H1 (cell line): ENCODE results near the gene FHAD1. TPM values are rescaled to one million over a fixed set of nuclear protein-coding genes. Genes with fewer than 3 reads are reported as not detected.

Experiments
- CTCF ChIA-PET: fragments of 300-600 bp; sonication (Branson Sonifier 250); formaldehyde crosslinking; loops from one replicate; lab custom pipeline; 2021; ENCODE audit not compliant: partially characterized antibody; lab: Charles Lee
- POLR2A ChIA-PET: fragments of 300-600 bp; sonication (Branson Sonifier 250); formaldehyde crosslinking; loops from one replicate; lab custom pipeline; 2021; ENCODE audit warnings: inconsistent platforms; ENCODE audit not compliant: partially characterized antibody; lab: Charles Lee
- DNase-seq, 2 experiments: peaks; one replicate each; pipeline versions ENCODE4 v3.0.0 to v3.0.0-alpha.2; 2010 to 2022; ENCODE audit warnings: low spot score in 2 of 2, low read depth in 1 of 2, mixed read lengths in 1 of 2
- FAIRE-seq: peaks from 2 replicates; lab custom pipeline; 2011; peaks lifted over from hg19 to GRCh38; lab: Jason Lieb, UNC
- H2AFZ ChIP-seq: 2 replicates; pipeline ENCODE4 v1.8.1; 2012; ENCODE audit warnings: low read length, inconsistent platforms
- H2AK5ac ChIP-seq: 2 replicates; pipeline ENCODE4 v1.6.1; 2013; ENCODE audit warnings: low read depth, low read length
- H2BK120ac ChIP-seq: replicated peaks from 2 replicates; pipeline ENCODE3; 2013; ENCODE audit warnings: low read depth, low read length, inconsistent platforms
- H2BK12ac ChIP-seq: 2 replicates; pipeline ENCODE4 v1.6.1; 2013; ENCODE audit warnings: low read depth, low read length
- H2BK15ac ChIP-seq: 2 replicates; pipeline ENCODE4 v1.6.1; 2013; ENCODE audit warnings: low read length
- H2BK20ac ChIP-seq: 2 replicates; pipeline ENCODE4 v1.6.1; 2013; ENCODE audit warnings: low read length
- H2BK5ac ChIP-seq: 2 replicates; pipeline ENCODE4 v1.6.1; 2013; ENCODE audit warnings: low read depth, low read length
- H3K14ac ChIP-seq: 2 replicates; pipeline ENCODE4 v1.6.1; 2013; ENCODE audit warnings: inconsistent platforms; ENCODE audit not compliant: insufficient read length
- H3K18ac ChIP-seq: 2 replicates; pipeline ENCODE4 v1.6.1; 2013; ENCODE audit warnings: low read length; ENCODE audit errors: extremely low read depth
- H3K23ac ChIP-seq: 2 replicates; pipeline ENCODE4 v1.6.1; 2013; ENCODE audit warnings: inconsistent platforms; ENCODE audit not compliant: insufficient read length
- H3K23me2 ChIP-seq: 2 replicates; pipeline ENCODE4 v1.6.1; 2013; ENCODE audit warnings: low read depth, low read length
- H3K27ac ChIP-seq: 2 replicates; pipeline ENCODE4 v1.6.1; 2011; ENCODE audit warnings: low read depth, low read length, inconsistent platforms
- H3K27me3 ChIP-seq, 4 experiments: replicated peaks in 1 of 4; 1 replicate in 1 of 4; 2 replicates in 3 of 4; pipeline versions ENCODE4 v1.6.1 to v1.8.1; 2011 to 2013; ENCODE audit warnings: low read length in 3 of 4, mild to moderate bottlenecking in 3 of 4, inconsistent platforms in 2 of 4, mixed read lengths in 2 of 4, moderate library complexity in 1 of 4; ENCODE audit not compliant: control insufficient read depth in 3 of 4, insufficient read depth in 3 of 4; ENCODE audit errors: extremely low read depth in 1 of 4
- H3K36me3 ChIP-seq, 4 experiments: 2 replicates each; pipeline versions ENCODE4 v1.6.1 to v1.8.1; 2011 to 2013; ENCODE audit warnings: mild to moderate bottlenecking in 4 of 4, low read length in 3 of 4, moderate library complexity in 2 of 4, control low read depth in 1 of 4, inconsistent platforms in 1 of 4; ENCODE audit not compliant: insufficient read depth in 4 of 4, control insufficient read depth in 2 of 4
- H3K4ac ChIP-seq: replicated peaks from 2 replicates; pipeline ENCODE3; 2013; ENCODE audit warnings: low read length, low read depth, mixed read lengths, inconsistent platforms; ENCODE audit not compliant: insufficient read length
- H3K4me1 ChIP-seq, 4 experiments: replicated peaks in 1 of 4; 1 replicate in 1 of 4; 2 replicates in 3 of 4; pipeline versions ENCODE4 v1.6.1 to v1.8.1; 2011 to 2013; ENCODE audit warnings: low read length in 3 of 4, inconsistent platforms in 2 of 4, mixed read lengths in 1 of 4; ENCODE audit not compliant: insufficient read depth in 4 of 4, control insufficient read depth in 3 of 4
- H3K4me2 ChIP-seq, 2 experiments: 2 replicates each; pipeline versions ENCODE4 v1.6.1 to v1.8.1; 2011 to 2013; ENCODE audit warnings: low read depth in 2 of 2, low read length in 2 of 2, control low read depth in 1 of 2, inconsistent platforms in 1 of 2, mild to moderate bottlenecking in 1 of 2; ENCODE audit not compliant: insufficient read depth in 1 of 2
- H3K4me3 ChIP-seq, 4 experiments: fragments of 200-600, 300-600 bp in 1 of 4; sonication (generic), shearing (Covaris generic), sonication (Bioruptor Twin) in 1 of 4; 2 replicates each; pipeline versions ENCODE4 v1.5.1 to v1.8.1; 2011 to 2016; ENCODE audit warnings: low read length in 4 of 4, low read depth in 3 of 4, control low read depth in 2 of 4, inconsistent platforms in 2 of 4, mild to moderate bottlenecking in 2 of 4, mixed read lengths in 1 of 4, moderate library complexity in 1 of 4; ENCODE audit not compliant: insufficient read depth in 2 of 4; ENCODE audit errors: extremely low read depth in 1 of 4
- H3K56ac ChIP-seq: replicated peaks from 2 replicates; pipeline ENCODE3; 2013; ENCODE audit warnings: low read depth, mild to moderate bottlenecking, mixed read lengths, low read length, inconsistent platforms; ENCODE audit not compliant: insufficient read length
- H3K79me1 ChIP-seq: 2 replicates; pipeline ENCODE4 v1.6.1; 2013; ENCODE audit warnings: low read depth, low read length, control low read depth
- H3K79me2 ChIP-seq, 2 experiments: 2 replicates each; pipeline versions ENCODE4 v1.6.1 to v1.8.1; 2012 to 2013; ENCODE audit warnings: low read length in 2 of 2, mild to moderate bottlenecking in 2 of 2, inconsistent platforms in 1 of 2; ENCODE audit not compliant: insufficient read depth in 2 of 2, control insufficient read depth in 1 of 2
- H3K9ac ChIP-seq, 4 experiments: replicated peaks in 1 of 4; 1 replicate in 1 of 4; 2 replicates in 3 of 4; pipeline versions ENCODE4 v1.6.1 to v1.8.1; 2011 to 2013; ENCODE audit warnings: low read depth in 3 of 4, low read length in 3 of 4, control low read depth in 2 of 4, mild to moderate bottlenecking in 2 of 4, moderate library complexity in 2 of 4, inconsistent platforms in 1 of 4; ENCODE audit errors: extremely low read depth in 1 of 4
- H3K9me3 ChIP-seq, 2 experiments: 2 replicates each; pipeline versions ENCODE4 v1.6.1 to v1.8.1; 2012 to 2013; ENCODE audit warnings: mild to moderate bottlenecking in 2 of 2, moderate library complexity in 2 of 2, control low read depth in 1 of 2, inconsistent platforms in 1 of 2, low read depth in 1 of 2, low read length in 1 of 2, mixed read lengths in 1 of 2; ENCODE audit not compliant: insufficient read depth in 2 of 2
- H4K20me1 ChIP-seq, 2 experiments: replicated peaks in 1 of 2; 2 replicates each; pipeline versions ENCODE3 to v1.8.1; 2011 to 2013; ENCODE audit warnings: inconsistent platforms in 2 of 2, low read length in 2 of 2, mild to moderate bottlenecking in 1 of 2; ENCODE audit not compliant: insufficient read depth in 2 of 2, control insufficient read depth in 1 of 2
- H4K5ac ChIP-seq: 2 replicates; pipeline ENCODE4 v1.6.1; 2013; ENCODE audit warnings: low read length, low read depth, mixed read lengths, inconsistent platforms; ENCODE audit not compliant: insufficient read length
- H4K8ac ChIP-seq: 2 replicates; pipeline ENCODE4 v1.8.0; 2013; ENCODE audit warnings: mild to moderate bottlenecking, moderate library complexity, low read length, inconsistent platforms; ENCODE audit not compliant: insufficient read depth; ENCODE audit errors: extremely low read depth
- H4K91ac ChIP-seq: replicated peaks from 2 replicates; pipeline ENCODE3; 2013; ENCODE audit warnings: low read length, mixed read lengths, inconsistent platforms; ENCODE audit not compliant: insufficient read length
- JUN ChIP-seq: IDR thresholded peaks from 2 replicates; pipeline ENCODE4 v1.6.1; 2011; ENCODE audit warnings: low read depth, mild to moderate bottlenecking, improper control_type of control experiment, low read length
- WGBS, 2 experiments: shearing (Covaris generic) in 1 of 2; methylation state at CpG; one replicate each; pipeline versions ENCODE4 v1.1.6 to v1.1.7; 2013 to 2015; ENCODE audit warnings: low lambda C conversion rate in 2 of 2, mixed read lengths in 2 of 2, inconsistent platforms in 1 of 2, low coverage in 1 of 2, missing lambda C conversion rate in 1 of 2; ENCODE audit not compliant: insufficient replicate concordance in 2 of 2, insufficient coverage in 1 of 2, insufficient read length in 1 of 2; ENCODE audit errors: extremely low coverage in 1 of 2, missing lambda C conversion rate in 1 of 2; 5-methylcytosine and 5-hydroxymethylcytosine counted together
- polyA plus RNA-seq, 7 experiments: library from polyadenylated mRNA; depleted of rRNA in 3 of 7; stranded (reverse) in 5 of 7; unstranded in 2 of 7; fragments of >200 nt in 5 of 7; fragments of 200-250 nt in 2 of 7; gene quantifications; 1 replicate in 5 of 7; 2 replicates in 1 of 7; 4 replicates in 1 of 7; pipeline versions ENCODE4 v1.2.1 to v1.2.3, GENCODE V29; 2011 to 2013; ENCODE audit warnings: missing spikeins in 2 of 7, mixed read lengths in 2 of 7
- total RNA-seq: library from RNA; stranded (reverse); fragmentation: NEBNext Ultra II Directional; extraction: Animal tissue kit (Norgen Biotek cat#: 25700); gene quantifications from 2 replicates; pipeline ENCODE4 v1.2.1, GENCODE V29; 2021

Gene FHAD1
- total and polyA plus RNA-seq, 2 of the 8 experiments (the other 6 are each of a cell fraction or from before 2014, with no cell fraction given) = 0.39 to 0.69 TPM

DNA sequence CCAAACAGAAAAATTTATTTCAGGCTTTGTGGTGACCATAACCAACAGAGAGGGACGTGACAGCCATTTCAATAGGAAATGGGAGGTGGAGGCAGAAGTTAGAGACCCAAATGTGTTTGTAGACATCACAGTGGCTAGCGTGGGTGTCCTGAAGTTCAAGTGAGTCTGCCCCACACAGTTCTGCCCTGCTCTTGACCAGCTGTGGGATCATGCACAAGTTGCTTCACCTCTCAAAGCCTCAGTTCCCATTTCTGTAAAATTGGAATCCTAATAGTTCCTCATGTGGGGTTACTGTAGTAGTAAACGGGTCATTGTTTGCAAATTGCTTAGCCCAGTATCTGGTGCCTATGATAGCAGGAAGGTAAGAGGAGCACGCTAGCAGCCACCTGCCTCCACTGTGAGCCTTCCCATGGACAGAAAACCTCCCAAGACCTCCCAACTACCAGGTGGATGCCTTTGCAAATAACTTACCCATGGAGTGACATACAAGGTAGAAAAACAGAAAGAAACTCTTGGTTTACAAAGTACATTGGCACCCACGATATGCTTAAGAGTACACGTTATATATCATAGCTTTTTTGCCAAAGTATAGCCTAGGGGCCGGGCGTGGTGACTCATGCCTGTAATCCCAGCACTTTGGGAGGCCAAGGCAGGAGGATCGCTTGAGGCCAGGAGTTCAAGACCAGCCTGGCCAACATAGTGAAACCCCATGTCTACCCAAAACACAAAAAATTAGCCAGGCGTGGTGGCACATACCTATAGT, 29.1 kb downstream of the FHAD1 start:
- 83% methylated on average over 10 of the region's 10 CpGs; no CpG with 5 or more reads in 1 of the 2 experiments for WGBS, 2 experiments

More for the DNA sequence above, 29.1 kb downstream of the FHAD1 start:
- Histone ChIP-seq H4K91ac (no peak overlapping the region), H3K14ac (no peak overlapping the region), H3K9me3 (no peaks in the 10 kb centered on the region), H2BK12ac (no peak overlapping the region), H3K23ac (no peak overlapping the region), H2BK120ac (no peak overlapping the region), H2BK15ac (no peak overlapping the region), H3K79me2 (no peaks in the 10 kb centered on the region), H2AK5ac (no peak overlapping the region), H3K9ac (no peak overlapping the region), H4K8ac (no peak overlapping the region), H4K20me1 (no peaks in the 10 kb centered on the region), H2BK5ac (no peak overlapping the region), H3K4ac (no peak overlapping the region), H3K79me1 (no peaks in the 10 kb centered on the region), H3K27me3 (peaks cover 0 to 4% (median 1%) of the 10 kb centered on the region in 4 experiments; a peak in 2 of 7 replicates), H2BK20ac (no peak overlapping the region), H3K27ac (no peak overlapping the region), H3K56ac (no peak overlapping the region), H3K36me3 (no peaks in the 10 kb centered on the region), H3K23me2 (no peaks in the 10 kb centered on the region), H3K18ac (no peak overlapping the region), H3K4me2 (no peak overlapping the region), H3K4me3 (no peak overlapping the region), H2AFZ (no peak overlapping the region), H3K4me1 (peaks cover 0 to 6% (median 0%) of the 10 kb centered on the region in 4 experiments; a peak in 2 of 7 replicates), H4K5ac (no peak overlapping the region)
- no peak for TF ChIP-seq JUN
- no peak for DNase-seq
- POLR2A ChIA-PET = interaction anchor here (0.5 kb wide), 1 partner anchor 40 kb away, joined by 4 read pairs; no protein-coding TSS in a partner anchor
- no peak for FAIRE-seq
- CTCF ChIA-PET = interaction anchor here (0.9 to 7.6 kb wide), 9 partner anchors 28 to 245 kb away, joined by 3 to 83 read pairs (median 4); partner anchors contain the start of gene TMEM51
